ENCODE data around the gene OR2AG2.

The OR2AG2 gene

DNA sequence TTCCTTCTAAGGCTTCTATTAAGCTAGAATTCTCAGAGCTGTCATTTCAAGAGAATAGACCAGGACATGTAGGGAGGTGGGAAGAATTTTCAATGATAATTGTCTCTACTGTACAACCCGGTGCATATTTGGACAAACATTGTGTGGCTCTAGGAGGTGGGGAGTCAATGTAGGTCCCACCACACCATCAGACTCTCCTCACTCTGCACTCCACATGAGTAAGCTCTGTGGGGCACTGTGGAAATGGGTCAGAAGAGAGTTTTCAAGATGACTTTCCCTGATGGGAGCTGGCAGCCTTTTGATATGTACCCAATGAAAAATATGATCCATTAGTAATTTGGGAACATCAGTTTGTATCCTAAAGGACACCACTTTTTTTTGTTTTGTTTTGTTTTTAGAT is 33.2 kb downstream of the OR2AG2 start:
- no peak for DNase-seq

DNA sequence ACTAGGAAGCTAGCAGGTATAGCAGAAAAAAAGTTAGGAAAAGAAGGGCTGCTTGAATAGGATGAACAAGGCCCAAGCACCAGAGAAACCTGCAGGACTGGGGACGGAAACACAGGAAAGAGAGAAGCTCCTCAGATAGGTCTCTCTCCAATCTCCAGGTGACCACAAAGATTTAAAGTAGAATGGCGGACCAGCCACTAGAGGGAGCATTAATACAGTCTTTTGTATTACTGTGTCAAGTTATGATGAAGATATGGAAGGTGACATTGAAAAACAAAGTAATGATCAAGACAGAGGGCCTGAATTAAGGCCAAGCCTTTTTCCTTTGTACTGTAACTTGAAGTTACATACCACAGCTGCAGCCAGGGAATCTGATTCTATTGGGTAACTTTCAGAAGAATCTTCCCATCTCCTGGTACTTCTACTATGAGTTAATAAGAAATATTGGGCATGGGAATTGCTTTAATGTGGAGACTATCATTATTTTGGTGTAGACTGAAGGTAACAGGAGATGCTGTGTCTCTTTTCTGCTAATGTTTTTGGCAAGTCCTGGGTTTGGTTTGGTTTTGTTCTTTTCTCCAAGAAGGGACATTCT is 33.8 kb downstream of the OR2AG2 start:
- peak; percentile 39 for DNase-seq

DNA sequence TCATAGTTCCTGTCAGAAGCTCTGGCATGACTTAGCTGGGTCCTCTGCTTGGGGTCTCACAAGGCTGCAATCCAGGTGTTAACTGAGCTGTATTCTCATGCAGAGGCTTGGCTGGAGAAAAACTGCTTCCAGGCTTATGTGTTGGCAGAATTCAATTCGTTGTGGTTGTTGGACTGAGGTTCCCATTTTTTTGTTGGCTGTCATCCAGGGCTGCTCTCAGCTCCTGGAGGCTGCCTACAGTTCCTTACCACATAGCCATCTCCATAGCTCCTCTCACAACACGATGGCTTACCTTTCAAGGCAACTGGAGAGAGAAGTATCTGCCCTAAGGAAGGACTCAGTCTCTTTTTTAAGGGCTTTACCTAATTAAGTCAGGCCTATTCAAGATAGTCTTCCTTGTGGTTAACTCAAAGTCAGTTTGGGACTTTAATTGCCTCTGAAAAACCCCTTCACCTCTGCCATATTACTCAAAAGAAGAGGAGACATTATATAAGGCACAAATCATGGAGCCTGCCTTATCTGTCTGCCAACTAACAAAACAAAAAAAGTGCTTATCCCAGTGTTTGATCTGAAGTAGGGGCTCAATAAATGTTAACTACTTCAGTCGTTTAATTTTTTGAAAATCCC is 35.2 kb downstream of the OR2AG2 start:
- peak; percentile 8 for DNase-seq

DNA sequence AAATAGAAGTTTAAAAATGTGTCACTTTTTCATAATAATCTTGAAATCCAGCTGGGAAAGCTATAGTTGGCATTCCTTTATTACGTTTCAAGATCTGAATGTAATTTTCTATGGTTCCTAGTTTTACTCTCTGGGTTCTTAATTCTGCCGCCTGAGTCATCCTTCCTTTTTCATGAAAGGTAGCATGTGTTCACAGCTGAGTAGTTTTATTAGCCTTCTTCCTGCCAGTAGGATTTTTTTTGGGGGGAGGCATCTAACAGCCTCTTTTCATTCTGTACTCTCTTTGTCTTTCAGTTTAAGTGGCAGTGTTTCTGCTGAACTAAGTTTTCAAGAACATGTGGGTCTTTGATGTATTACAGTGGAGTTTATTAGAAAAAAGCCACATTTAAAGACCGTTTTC is 36.5 kb downstream of the OR2AG2 start:
- DNase-seq, result peak; percentile 32

DNA sequence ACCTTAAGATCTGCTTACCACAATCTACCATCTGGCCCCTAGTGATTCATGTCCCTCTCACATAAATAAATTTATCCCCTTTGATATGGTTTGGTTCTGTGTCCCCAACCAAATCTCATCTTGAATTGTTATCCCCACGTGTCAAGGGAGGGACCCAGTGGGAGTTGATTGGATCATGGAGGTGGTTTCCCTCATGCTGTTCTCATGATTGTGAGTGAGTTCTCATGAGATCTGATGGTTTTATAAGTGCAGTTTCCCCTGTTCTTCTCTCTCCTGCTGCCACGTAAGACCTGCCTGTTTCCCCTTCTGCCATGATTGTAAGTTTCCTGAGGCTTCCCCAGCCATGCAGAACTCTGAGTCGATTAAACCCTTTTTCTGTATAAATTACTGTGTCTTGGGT is 37.2 kb downstream of the OR2AG2 start:
- no peak for DNase-seq

DNA sequence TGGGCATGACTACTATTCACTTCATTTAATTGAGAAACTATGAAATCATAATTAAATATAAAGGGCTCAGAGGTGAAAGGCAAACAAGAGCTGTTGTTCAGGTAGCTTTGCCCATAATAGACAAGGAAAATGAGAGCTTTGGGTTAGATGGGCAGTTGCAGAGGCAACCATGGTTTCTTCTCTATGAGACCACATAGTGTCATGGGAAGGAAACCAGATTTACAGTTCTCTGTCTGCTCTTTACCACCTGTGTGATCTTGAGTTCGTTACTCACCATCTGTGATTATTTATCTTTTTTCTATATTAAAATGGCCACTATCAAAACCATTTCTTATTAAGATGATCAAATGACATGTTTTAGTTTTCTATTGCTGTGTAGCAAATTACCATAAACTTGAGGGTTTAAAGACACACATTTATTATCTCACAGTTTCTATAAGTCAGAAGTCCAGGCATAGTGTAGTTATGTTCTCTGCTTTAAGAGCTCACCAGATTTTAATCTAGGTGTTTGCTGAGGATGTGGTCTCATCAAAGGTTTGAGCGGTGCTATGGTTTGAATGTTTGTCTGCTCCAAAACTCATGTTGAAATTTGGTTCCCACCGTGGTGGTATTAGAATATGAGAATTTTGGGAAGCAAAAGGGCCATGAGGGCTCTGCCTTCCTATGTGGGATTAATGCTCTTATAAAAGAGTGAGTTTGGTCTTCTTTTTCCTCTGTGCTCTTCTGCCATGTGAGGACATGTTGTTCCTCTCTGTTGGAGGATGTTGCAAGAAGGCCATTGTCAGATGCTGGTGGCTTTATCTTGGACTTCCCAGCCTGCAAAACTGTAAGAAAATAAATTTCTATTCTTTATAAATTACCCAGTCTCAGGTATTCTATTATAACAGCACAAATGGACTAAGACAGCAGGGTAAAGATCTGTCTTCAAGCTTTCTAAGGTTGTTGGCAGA is 38.2 kb downstream of the OR2AG2 start:
- no peak for DNase-seq

DNA sequence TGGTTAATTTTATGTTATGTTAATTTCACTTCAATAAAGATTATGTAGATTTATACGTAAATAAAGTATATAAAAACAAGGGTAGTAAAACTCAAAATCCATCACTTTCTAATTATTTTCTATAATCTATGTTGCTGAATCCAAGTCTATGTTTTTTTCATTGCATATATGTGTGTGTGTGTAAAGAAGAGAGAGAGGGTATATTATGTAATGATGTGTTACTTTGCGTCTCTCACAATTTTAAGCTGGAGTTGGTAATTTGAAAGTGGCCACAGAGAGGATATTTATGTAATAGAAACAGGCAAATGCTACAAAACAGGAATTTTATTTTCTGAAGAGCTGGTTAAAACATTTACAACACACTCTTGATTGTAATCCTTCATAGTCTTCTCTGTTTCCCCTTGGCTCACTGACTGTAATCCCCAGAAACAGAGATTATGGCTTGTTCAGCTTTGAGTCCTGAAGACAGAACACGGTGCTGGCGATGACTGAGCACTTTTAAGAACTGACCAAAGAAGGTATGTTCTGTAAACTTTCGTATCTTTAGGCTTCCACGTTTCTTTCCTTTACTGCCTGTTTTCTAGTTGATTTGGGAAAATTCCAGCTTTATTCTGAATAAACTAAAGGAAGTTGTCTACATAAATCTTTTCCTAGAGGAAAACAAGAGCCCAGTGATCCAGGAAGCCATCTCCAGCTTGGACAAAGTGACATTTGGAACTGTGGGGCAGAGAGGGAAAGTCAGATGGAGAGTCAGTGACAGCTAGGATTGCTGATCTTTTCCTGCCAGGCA is 43.6 kb downstream of the OR2AG2 start:
- DNase-seq, result no peak

DNA sequence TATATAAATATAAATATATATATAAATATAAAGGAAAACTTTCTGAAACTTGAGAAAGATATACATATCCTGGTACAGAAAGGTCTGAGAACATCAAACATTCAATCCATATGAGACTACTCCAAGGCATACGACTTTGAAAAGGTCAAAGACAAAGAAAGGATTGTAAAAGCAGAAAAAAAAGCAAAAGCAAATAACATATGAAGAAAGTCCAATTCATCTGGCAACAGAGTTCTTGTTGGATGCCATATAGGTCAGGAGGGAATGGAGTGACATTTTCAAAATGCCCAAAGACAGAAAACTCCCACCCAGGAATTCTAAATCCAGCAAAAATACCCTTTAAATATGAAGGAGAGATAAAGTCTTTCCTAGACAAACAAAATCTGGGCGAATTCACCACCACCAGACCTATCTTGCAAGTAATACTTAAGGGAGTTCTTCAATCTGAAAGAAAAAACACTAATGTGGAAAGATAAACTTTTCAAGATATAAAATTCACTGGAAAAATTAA is 46.3 kb downstream of the OR2AG2 start:
- DNase-seq, result no peak

DNA sequence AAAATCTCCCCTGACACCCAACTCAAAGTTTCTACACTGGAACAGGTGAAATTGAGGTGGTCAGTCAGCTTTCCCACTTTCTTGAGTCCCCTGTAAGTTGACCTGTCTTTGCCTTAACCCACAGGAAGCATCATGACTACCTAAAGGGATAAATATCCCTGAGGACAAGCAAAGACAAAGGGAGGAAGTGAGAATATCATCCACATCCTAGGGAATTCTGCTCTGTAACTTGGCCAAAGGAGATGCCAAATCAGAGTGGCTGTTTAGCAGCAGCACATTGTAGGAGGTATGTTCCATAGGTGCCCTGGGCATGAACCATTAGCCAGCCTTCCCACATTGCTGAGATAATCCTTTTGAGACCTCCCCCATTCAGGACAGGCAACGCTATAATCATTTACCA is 47.8 kb downstream of the OR2AG2 start:
- no peak for DNase-seq

DNA sequence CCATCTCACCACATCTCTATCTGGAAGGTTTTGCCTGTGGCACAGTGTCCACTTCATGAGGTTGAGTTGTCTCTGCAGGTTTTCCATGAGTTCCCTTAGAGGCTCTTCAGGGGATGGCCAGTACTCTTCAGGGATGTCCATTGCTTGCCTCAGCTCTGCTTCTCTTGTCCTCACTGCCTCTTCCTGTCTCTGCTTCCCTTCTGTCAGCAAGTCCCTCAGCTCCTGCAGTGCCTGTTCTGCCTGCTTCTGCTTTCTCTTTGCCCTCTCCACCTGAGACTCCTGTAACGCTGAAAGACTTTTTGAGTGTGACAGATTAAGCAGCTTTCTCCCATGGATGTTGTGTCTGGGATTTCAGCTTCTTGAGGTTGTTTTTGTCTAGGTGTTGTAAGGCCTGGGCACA is 50.4 kb downstream of the OR2AG2 start:
- no peak for DNase-seq

DNA sequence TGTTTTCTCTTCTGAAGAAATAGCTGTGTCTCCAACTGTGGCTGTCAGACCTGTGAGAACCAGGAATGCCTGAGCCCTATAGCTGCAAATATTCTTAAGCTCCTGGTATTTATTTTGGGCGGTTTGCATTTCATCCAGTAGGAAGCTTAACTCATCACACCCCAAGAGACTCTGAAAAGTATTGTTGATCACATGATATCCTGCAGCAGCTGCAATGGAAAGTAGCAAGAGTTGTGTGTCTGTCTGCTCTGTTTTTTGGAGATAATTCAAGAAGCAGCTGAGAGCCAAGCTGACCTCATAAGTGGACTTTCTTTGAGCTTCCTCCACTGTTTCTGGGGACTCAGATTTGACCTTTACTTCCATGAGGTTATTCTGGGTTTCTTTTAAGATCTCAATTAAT is 52.2 kb downstream of the OR2AG2 start:
- DNase-seq, result no peak

DNA sequence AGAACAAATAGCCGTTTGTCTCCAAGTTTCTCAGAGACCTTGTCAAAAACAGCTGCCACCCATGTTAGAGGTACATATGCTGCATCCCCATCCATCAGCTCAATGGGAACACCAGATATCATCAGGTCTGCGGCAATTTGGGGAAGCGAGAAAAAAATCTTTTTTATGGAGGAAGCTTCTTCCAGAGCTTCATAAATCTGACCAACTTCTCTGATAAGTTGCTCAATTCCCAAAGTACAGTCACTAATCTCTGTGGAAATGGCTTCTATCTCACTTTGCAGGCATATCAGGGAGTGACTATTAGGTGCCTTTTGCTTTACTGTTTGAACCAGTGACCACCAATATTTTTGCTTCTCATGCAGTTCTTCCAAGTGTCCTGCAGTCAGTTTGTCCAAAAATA is 54.4 kb downstream of the OR2AG2 start:
- no peak for DNase-seq

Data from fibroblast of skin of right biceps (primary cell).